Right lobe of liver (tissue), 4 donors: Measurements from ENCODE around the gene RHOT2.

ENCODE experiments used
- POLR2A ChIP-seq: fragments of 450-650 bp; IDR thresholded peaks from one replicate; pipeline ENCODE4 v1.6.1; 2017; ENCODE audit warnings: antibody characterized with exemption, mild to moderate bottlenecking
- TF ChIP-seq, protein P1 (sequence below), 4 donors: fragments of 200-600 bp in 3 of 4; fragments of 450-650 bp in 1 of 4; IDR thresholded peaks; one replicate each; pipeline versions ENCODE4 v1.5.1 to v1.8.0; 2016 to 2022; ENCODE audit warnings: antibody characterized with exemption in 4 of 4, mild to moderate bottlenecking in 2 of 4
- donor health status: DM: no; HTN: no; CAD: no.
- donor health status: DM: no; HTN: no; CAD: no.
- donor health status: DM: no; HTN: yes; CAD: no.

GRCh38 chr16:709566-710499 is 41.9 kb downstream of the RHOT2 start:
- TF ChIP-seq POLR2A = no peak
- TF ChIP-seq, protein P1, sequence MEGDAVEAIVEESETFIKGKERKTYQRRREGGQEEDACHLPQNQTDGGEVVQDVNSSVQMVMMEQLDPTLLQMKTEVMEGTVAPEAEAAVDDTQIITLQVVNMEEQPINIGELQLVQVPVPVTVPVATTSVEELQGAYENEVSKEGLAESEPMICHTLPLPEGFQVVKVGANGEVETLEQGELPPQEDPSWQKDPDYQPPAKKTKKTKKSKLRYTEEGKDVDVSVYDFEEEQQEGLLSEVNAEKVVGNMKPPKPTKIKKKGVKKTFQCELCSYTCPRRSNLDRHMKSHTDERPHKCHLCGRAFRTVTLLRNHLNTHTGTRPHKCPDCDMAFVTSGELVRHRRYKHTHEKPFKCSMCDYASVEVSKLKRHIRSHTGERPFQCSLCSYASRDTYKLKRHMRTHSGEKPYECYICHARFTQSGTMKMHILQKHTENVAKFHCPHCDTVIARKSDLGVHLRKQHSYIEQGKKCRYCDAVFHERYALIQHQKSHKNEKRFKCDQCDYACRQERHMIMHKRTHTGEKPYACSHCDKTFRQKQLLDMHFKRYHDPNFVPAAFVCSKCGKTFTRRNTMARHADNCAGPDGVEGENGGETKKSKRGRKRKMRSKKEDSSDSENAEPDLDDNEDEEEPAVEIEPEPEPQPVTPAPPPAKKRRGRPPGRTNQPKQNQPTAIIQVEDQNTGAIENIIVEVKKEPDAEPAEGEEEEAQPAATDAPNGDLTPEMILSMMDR (IDR thresholded peaks at IDR 0.05) = no peak
